ENCODE measurements around the gene AUH.

- TF ChIP-seq TEAD4 (IDR thresholded peaks at IDR 0.05) (no peak), RAD21 (IDR thresholded peaks at IDR 0.05; ENCODE audit: low read depth) (no peak), FOXM1 (IDR thresholded peaks at IDR 0.05; ENCODE audit: borderline replicate concordance, low read depth) (no peak), EP300 (IDR thresholded peaks at IDR 0.05; ENCODE audit: borderline replicate concordance) (no peak), TAF1 (IDR thresholded peaks at IDR 0.05; ENCODE audit: low read depth) (no peak), REST (IDR thresholded peaks at IDR 0.05; ENCODE audit: low read depth) (no peak), EGR1 (IDR thresholded peaks at IDR 0.05) (no peak), CEBPB (IDR thresholded peaks at IDR 0.05) (no peak), CREB1 (IDR thresholded peaks at IDR 0.05; ENCODE audit: low read depth) (no peak), MAX (IDR thresholded peaks at IDR 0.05) (no peak)
Observed at GRCh38 chr9:91378695-91379127, 17.0 kb upstream of the AUH start.

Measured in Ishikawa (cell line).